Vagina (tissue), 2 donors: Measurements from ENCODE around the gene PRKAG2. TPM values are rescaled to one million over a fixed set of nuclear protein-coding genes. Genes with fewer than 3 reads are reported as not detected.
A peak's percentile ranks its signal among the peaks of the same experiment; 100 is the strongest.

ENCODE experiments used
- DNase-seq, 2 donors: peaks; one replicate each; pipeline ENCODE4 v3.0.0-alpha.2; 2017; ENCODE audit errors: extremely low spot score in 2 of 2
- H3K27ac ChIP-seq: fragments of 200-600 bp; sonication (generic); one replicate; pipeline ENCODE4 v1.5.1; 2019
- H3K27me3 ChIP-seq: fragments of 200-600 bp; sonication (generic); one replicate; pipeline ENCODE4 v1.5.1; 2019
- H3K36me3 ChIP-seq, 2 donors: fragments of 200-600 bp; sonication (generic); one replicate each; pipeline ENCODE4 v1.5.1; 2017 to 2019
- H3K4me1 ChIP-seq: fragments of 200-600 bp; sonication (generic); one replicate; pipeline ENCODE4 v1.5.1; 2019
- H3K4me3 ChIP-seq, 2 donors: fragments of 200-600 bp; sonication (generic); 1 replicate in 1 of 2; 2 replicates in 1 of 2; pipeline ENCODE4 v1.5.1; 2016 to 2019
- H3K9me3 ChIP-seq: fragments of 200-600 bp; sonication (generic); one replicate; pipeline ENCODE4 v1.5.1; 2019
- POLR2A ChIP-seq, 2 donors: fragments of 450-650 bp; IDR thresholded peaks; one replicate each; pipeline ENCODE4 v1.6.1; 2017; ENCODE audit warnings: antibody characterized with exemption in 2 of 2, mild to moderate bottlenecking in 2 of 2, moderate library complexity in 2 of 2
- POLR2AphosphoS5 ChIP-seq, 2 donors: sonication (generic); formaldehyde crosslinking; IDR thresholded peaks; one replicate each; pipeline ENCODE4 v1.9.0; 2017; ENCODE audit warnings: antibody characterized with exemption in 2 of 2, mild to moderate bottlenecking in 2 of 2, low read depth in 1 of 2; ENCODE audit not compliant: insufficient read depth in 1 of 2
- intact Hi-C: fragments of 100-400 bp; cut with DNase I; formaldehyde crosslinking; loops from one replicate; pipeline ENCODE4 v1.15.1; 2023
- total RNA-seq: library from RNA; depleted of rRNA; stranded (reverse); fragments of >200 nt; gene quantifications from one replicate; pipeline ENCODE4 v1.2.3, GENCODE V29; 2016
- TF ChIP-seq, protein P1 (sequence below), 3 experiments: fragments of 450-650 bp in 2 of 3; fragments of 200-600 bp in 1 of 3; sonication (generic) in 1 of 3; IDR thresholded peaks; one replicate each; pipeline ENCODE4 v1.5.1; 2017 to 2019; ENCODE audit warnings: antibody characterized with exemption in 3 of 3, mild to moderate bottlenecking in 2 of 3, moderate library complexity in 2 of 3

PRKAG2 gene
- total RNA-seq, 1 donor from 2014 or later: 25.0 TPM

- no peak for DNase-seq
- TF ChIP-seq, protein P1, sequence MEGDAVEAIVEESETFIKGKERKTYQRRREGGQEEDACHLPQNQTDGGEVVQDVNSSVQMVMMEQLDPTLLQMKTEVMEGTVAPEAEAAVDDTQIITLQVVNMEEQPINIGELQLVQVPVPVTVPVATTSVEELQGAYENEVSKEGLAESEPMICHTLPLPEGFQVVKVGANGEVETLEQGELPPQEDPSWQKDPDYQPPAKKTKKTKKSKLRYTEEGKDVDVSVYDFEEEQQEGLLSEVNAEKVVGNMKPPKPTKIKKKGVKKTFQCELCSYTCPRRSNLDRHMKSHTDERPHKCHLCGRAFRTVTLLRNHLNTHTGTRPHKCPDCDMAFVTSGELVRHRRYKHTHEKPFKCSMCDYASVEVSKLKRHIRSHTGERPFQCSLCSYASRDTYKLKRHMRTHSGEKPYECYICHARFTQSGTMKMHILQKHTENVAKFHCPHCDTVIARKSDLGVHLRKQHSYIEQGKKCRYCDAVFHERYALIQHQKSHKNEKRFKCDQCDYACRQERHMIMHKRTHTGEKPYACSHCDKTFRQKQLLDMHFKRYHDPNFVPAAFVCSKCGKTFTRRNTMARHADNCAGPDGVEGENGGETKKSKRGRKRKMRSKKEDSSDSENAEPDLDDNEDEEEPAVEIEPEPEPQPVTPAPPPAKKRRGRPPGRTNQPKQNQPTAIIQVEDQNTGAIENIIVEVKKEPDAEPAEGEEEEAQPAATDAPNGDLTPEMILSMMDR (IDR thresholded peaks at IDR 0.05): no peak
- TF ChIP-seq POLR2AphosphoS5 (IDR thresholded peaks at IDR 0.05; ENCODE audit: insufficient read depth in 1 of 2, low read depth in 1 of 2) (no peak), POLR2A (IDR thresholded peaks at IDR 0.05) (no peak)
- Histone ChIP-seq H3K4me3 (no peak overlapping the region), H3K27me3 (no peaks in the 10 kb centered on the region), H3K9me3 (no peaks in the 10 kb centered on the region), H3K36me3 (no peaks in the 10 kb centered on the region), H3K27ac (no peak overlapping the region), H3K4me1 (peaks cover 23% of the 10 kb centered on the region)
- intact Hi-C loops: no loop called here
Measured at GRCh38 chr7:151825721-151826120, 51.2 kb downstream of the PRKAG2 start.

- no peaks in the 10 kb centered on the region for H3K36me3 ChIP-seq
- intact Hi-C loops: no loop called here
- peaks cover 32% of the 10 kb centered on the region for H3K4me1 ChIP-seq
- no peaks in the 10 kb centered on the region for H3K9me3 ChIP-seq
- no peak overlapping the region for H3K4me3 ChIP-seq
- H3K27ac ChIP-seq: no peak overlapping the region
- no peak for DNase-seq
- no peaks in the 10 kb centered on the region for H3K27me3 ChIP-seq
- TF ChIP-seq POLR2AphosphoS5 (IDR thresholded peaks at IDR 0.05; ENCODE audit: insufficient read depth in 1 of 2, low read depth in 1 of 2) (no peak), POLR2A (IDR thresholded peaks at IDR 0.05) (no peak)
- TF ChIP-seq, protein P1 (IDR thresholded peaks at IDR 0.05): no peak
Measured at GRCh38 chr7:151824373-151824933, 52.5 kb downstream of the PRKAG2 start.

GRCh38 chr7:151823566-151824372 lies 53.1 kb downstream of the PRKAG2 start:
- DNase-seq: no peak
- Histone ChIP-seq H3K4me3 (no peak overlapping the region), H3K27ac (no peak overlapping the region), H3K4me1 (peaks cover 35% of the 10 kb centered on the region), H3K36me3 (no peaks in the 10 kb centered on the region), H3K9me3 (no peaks in the 10 kb centered on the region), H3K27me3 (no peaks in the 10 kb centered on the region)
- TF ChIP-seq POLR2AphosphoS5 (IDR thresholded peaks at IDR 0.05; ENCODE audit: insufficient read depth in 1 of 2, low read depth in 1 of 2) (no peak), POLR2A (IDR thresholded peaks at IDR 0.05) (no peak)
- TF ChIP-seq, protein P1 (IDR thresholded peaks at IDR 0.05): no peak
- intact Hi-C loops: no loop called here

GRCh38 chr7:151822541-151823181 lies 54.3 kb downstream of the PRKAG2 start:
- no peak for DNase-seq
- peak overlapping the region; percentile 49 for H3K27ac ChIP-seq
- no peaks in the 10 kb centered on the region for H3K27me3 ChIP-seq
- no peak overlapping the region for H3K4me3 ChIP-seq
- H3K4me1 ChIP-seq: peaks cover 35% of the 10 kb centered on the region
- no peaks in the 10 kb centered on the region for H3K9me3 ChIP-seq
- H3K36me3 ChIP-seq: no peaks in the 10 kb centered on the region
- intact Hi-C loops: no loop called here
- peak in 1 of 2 donors; percentile 35 for TF ChIP-seq POLR2AphosphoS5 (IDR thresholded peaks at IDR 0.05; ENCODE audit: insufficient read depth in 1 of 2, low read depth in 1 of 2)
- TF ChIP-seq, protein P1 (IDR thresholded peaks at IDR 0.05): no peak
- TF ChIP-seq POLR2A (IDR thresholded peaks at IDR 0.05): no peak
